Esophagus squamous epithelium (tissue), 5 donors: ENCODE data around the gene LAMTOR4. TPM values are rescaled to one million over a fixed set of nuclear protein-coding genes. Genes with fewer than 3 reads are reported as not detected.
"Not testable (repeated sequence)": the region's sequence is repeated elsewhere in the genome, so short reads cannot be mapped to it uniquely, and the experiment has no call there.

Source experiments
- DNase-seq: peaks from one replicate; lab custom pipeline; 2025; lab: John Stamatoyannopoulos, UW
- H3K27ac ChIP-seq, 4 donors: fragments of 200-600 bp; sonication (generic); one replicate each; pipeline ENCODE4 v1.5.1; 2016 to 2019; ENCODE audit warnings: mild to moderate bottlenecking in 1 of 4
- H3K27me3 ChIP-seq, 4 donors: fragments of 200-600 bp; sonication (generic); 1 replicate in 3 of 4; 2 replicates in 1 of 4; pipeline versions ENCODE4 v1.5.1 to v1.6.0; 2017 to 2021; ENCODE audit warnings: antibody characterized with exemption in 1 of 4
- H3K36me3 ChIP-seq, 3 donors: fragments of 200-600 bp; sonication (generic); one replicate each; pipeline ENCODE4 v1.5.1; 2016 to 2019
- H3K4me1 ChIP-seq, 3 donors: fragments of 200-600 bp; sonication (generic); one replicate each; pipeline ENCODE4 v1.5.1; 2017 to 2019
- H3K4me3 ChIP-seq, 4 donors: fragments of 200-600 bp; sonication (generic); 1 replicate in 3 of 4; 2 replicates in 1 of 4; pipeline ENCODE4 v1.5.1; 2016 to 2019; ENCODE audit warnings: mild to moderate bottlenecking in 2 of 4, moderate library complexity in 1 of 4
- H3K9me3 ChIP-seq, 3 donors: fragments of 200-600 bp; sonication (generic); one replicate each; pipeline ENCODE4 v1.5.1; 2016 to 2019
- POLR2A ChIP-seq, 4 donors: fragments of 450-650 bp; IDR thresholded peaks; one replicate each; pipeline ENCODE4 v1.6.1; 2017; ENCODE audit warnings: antibody characterized with exemption in 4 of 4, mild to moderate bottlenecking in 4 of 4, moderate library complexity in 3 of 4
- whole genome bisulfite sequencing, 2 donors: methylation state at CpG; one replicate each; pipeline ENCODE4 v1.1.5; 2018; 5-methylcytosine and 5-hydroxymethylcytosine counted together
- intact Hi-C: fragments of 100-400 bp; cut with DNase I; formaldehyde crosslinking; loops from one replicate; pipeline ENCODE4 v1.15.0; 2022
- total RNA-seq, 4 donors: library from RNA; depleted of rRNA; stranded (reverse); fragments of >200 nt; gene quantifications; one replicate each; pipeline ENCODE4 v1.1.0, GENCODE V29; 2016
- TF ChIP-seq, protein P1 (sequence below), 6 experiments: fragments of 450-650 bp in 4 of 6; fragments of 200-600 bp in 2 of 6; sonication (generic) in 2 of 6; IDR thresholded peaks; one replicate each; pipeline ENCODE4 v1.5.1; 2016 to 2019; ENCODE audit warnings: antibody characterized with exemption in 6 of 6, mild to moderate bottlenecking in 4 of 6, moderate library complexity in 4 of 6
- donor health status: DM: yes; HTN: yes; CAD: no.

Gene LAMTOR4
- total RNA-seq, 4 donors from 2014 or later, result 71.8 to 138 (median 86.7) TPM

DNA sequence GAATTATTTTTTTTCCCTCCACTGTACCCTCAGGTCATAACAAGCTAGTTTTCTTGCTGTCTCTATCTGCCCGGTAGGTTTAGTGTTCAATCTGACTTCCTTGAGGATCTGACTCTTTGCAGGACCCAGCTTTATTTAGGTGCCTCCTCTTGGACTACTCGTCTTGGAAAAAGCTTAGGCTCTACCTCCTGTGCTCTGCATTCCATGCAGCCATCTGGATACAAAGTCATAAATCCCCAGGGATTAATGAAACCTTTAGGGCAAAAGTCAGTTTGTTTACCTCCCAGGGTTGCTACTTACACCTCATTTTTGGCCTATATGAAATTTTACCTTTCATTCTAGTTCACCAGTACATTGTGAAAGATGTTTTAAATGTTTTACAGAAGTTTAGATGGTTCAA is 37.0 kb downstream of the LAMTOR4 start:
- H3K36me3 ChIP-seq, result no peaks in the 10 kb centered on the region
- 29 to 43% methylated on average over 2 of the region's 2 CpGs for WGBS, 2 donors
- DNase-seq, result no peak
- intact Hi-C loops, result no loop called here
- peaks cover 0 to 20% (median 0%) of the 10 kb centered on the region in 3 donors for H3K4me1 ChIP-seq
- H3K4me3 ChIP-seq, result no peak overlapping the region
- H3K27me3 ChIP-seq, result no peaks in the 10 kb centered on the region
- H3K9me3 ChIP-seq, result no peaks in the 10 kb centered on the region
- H3K27ac ChIP-seq, result no peak overlapping the region
- TF ChIP-seq, protein P1, sequence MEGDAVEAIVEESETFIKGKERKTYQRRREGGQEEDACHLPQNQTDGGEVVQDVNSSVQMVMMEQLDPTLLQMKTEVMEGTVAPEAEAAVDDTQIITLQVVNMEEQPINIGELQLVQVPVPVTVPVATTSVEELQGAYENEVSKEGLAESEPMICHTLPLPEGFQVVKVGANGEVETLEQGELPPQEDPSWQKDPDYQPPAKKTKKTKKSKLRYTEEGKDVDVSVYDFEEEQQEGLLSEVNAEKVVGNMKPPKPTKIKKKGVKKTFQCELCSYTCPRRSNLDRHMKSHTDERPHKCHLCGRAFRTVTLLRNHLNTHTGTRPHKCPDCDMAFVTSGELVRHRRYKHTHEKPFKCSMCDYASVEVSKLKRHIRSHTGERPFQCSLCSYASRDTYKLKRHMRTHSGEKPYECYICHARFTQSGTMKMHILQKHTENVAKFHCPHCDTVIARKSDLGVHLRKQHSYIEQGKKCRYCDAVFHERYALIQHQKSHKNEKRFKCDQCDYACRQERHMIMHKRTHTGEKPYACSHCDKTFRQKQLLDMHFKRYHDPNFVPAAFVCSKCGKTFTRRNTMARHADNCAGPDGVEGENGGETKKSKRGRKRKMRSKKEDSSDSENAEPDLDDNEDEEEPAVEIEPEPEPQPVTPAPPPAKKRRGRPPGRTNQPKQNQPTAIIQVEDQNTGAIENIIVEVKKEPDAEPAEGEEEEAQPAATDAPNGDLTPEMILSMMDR (IDR thresholded peaks at IDR 0.05), result no peak
- TF ChIP-seq POLR2A (IDR thresholded peaks at IDR 0.05), result no peak

DNA sequence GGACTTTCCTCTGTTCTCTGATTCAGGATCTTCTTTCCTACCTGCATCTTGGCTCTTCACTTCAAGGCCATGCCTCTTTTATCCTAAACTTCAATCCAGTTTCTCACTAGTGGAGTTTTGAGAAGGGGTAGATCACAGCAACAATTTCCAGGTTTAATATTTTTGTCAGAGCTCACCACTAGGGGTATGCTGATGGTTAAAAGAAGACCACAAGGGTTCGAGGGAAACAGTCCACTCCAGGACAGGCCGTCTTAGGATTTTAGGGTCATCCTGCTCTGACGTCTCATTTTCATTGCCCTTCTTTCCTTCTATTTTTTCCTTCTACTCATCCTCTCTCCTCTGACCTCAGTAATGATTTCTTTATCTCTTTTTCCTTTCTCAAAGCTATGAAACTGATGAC is 40.3 kb downstream of the LAMTOR4 start:
- intact Hi-C loops, result no loop called here
- Histone ChIP-seq H3K27me3 (no peaks in the 10 kb centered on the region), H3K4me1 (peaks cover 0 to 13% (median 0%) of the 10 kb centered on the region in 3 donors), H3K9me3 (no peaks in the 10 kb centered on the region), H3K27ac (no peak overlapping the region), H3K36me3 (no peaks in the 10 kb centered on the region), H3K4me3 (no peak overlapping the region)
- 66 to 76% methylated on average over 3 of the region's 3 CpGs for WGBS, 2 donors
- TF ChIP-seq, protein P1 (IDR thresholded peaks at IDR 0.05), result no peak
- no peak for TF ChIP-seq POLR2A (IDR thresholded peaks at IDR 0.05)
- no peak for DNase-seq

DNA sequence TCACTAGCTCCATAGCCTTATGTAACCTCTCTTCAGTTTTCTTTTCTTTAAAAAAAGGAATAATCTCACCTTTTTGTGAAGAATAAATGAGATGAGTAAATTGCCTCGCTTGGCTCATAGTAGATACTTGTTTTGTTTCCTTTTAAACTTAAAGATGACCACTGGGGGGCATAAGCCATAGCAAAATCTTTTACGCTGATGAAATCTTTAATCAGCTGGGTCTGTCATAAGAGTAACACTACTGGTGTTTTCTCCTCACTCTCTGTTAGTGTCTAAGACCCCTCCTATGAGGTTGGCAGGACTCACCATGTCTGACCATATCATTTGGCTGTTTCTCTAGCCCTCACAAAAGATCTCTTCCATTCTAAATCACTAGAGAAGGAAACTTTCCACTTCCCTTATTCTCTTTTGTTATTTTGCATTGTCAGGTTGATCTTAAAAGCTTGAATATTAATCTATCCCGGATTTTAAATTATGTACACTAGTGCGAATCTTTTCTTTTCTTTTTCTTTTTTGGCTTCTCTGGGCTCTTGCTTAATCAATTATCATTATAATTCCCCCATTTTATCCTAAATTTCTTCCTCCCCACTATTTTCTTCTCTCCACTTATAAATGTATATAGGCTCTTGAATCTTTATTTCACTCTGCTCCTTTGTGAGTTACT is 41.5 kb downstream of the LAMTOR4 start:
- no peak for TF ChIP-seq POLR2A (IDR thresholded peaks at IDR 0.05)
- TF ChIP-seq, protein P1 (IDR thresholded peaks at IDR 0.05), result peak in 2 of 6 experiments; percentile 20 to 27
- Histone ChIP-seq H3K4me1 (peaks cover 0 to 13% (median 0%) of the 10 kb centered on the region in 3 donors), H3K27me3 (no peaks in the 10 kb centered on the region), H3K27ac (no peak overlapping the region), H3K36me3 (no peaks in the 10 kb centered on the region), H3K4me3 (no peak overlapping the region), H3K9me3 (no peaks in the 10 kb centered on the region)
- no peak for DNase-seq
- intact Hi-C loops, result no loop called here
- WGBS, 2 donors, result 55 to 62% methylated on average over 4 of the region's 4 CpGs

DNA sequence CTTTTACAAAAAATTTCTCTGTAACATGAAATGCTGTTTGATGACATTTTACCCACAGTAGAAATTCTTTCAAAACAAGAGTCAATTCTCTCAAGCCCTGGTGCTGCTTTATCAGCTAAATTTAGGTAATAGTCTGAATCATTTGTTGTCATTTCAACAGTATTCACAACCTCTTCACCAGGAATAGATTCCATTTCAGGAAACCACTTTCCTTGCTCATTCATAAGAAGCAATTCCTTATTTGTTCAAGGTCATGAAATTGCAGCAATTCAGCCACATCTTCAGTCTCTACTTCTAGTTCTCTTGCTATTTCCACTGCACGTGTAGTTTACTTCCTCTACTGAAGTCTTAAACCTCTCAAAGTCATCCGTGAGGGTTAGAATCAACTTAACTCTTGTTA is 43.1 kb downstream of the LAMTOR4 start:
- Histone ChIP-seq H3K4me1 (no peaks in the 10 kb centered on the region), H3K27ac (no peak overlapping the region), H3K27me3 (no peaks in the 10 kb centered on the region), H3K9me3 (no peaks in the 10 kb centered on the region), H3K36me3 (no peaks in the 10 kb centered on the region), H3K4me3 (no peak overlapping the region)
- TF ChIP-seq POLR2A (IDR thresholded peaks at IDR 0.05), result no peak
- TF ChIP-seq, protein P1 (IDR thresholded peaks at IDR 0.05), result no peak
- WGBS, 2 donors, result 49 to 68% methylated on average over 2 of the region's 2 CpGs
- intact Hi-C loops, result no loop called here
- no peak for DNase-seq

DNA sequence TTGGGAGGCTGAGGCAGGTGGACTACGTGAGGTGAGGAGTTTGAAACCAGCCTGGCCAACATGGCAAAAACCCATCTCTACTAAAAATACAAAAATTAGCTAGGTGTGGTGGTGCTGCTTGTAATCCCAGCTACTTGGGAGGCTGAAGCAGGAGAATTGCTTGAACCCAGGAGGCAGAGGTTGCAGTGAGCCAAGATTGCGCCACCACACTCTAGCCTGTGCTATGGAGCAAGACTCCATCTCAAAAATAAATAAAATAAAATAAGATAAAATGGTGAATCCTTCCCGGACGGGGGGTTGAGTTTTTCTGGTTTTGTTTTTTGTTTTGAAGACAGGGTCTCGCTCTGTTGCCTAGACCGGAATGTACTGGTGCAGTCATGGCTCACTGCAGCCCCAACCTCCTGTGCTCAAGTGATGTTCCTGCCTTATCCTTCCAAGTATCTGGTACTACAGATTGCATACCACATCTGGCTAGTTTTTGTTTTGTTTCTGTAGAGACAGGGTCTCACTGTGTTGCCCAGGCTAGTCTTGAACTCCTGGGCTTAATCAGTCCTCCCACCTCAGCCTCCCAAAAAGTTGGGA is 43.7 kb downstream of the LAMTOR4 start:
- 88 to 95% methylated on average over 6 of the region's 6 CpGs for WGBS, 2 donors
- H3K27ac ChIP-seq, H3K36me3 ChIP-seq, intact Hi-C loops, DNase-seq, H3K27me3 ChIP-seq, H3K4me1 ChIP-seq, H3K4me3 ChIP-seq, H3K9me3 ChIP-seq: not testable (repeated sequence)
